Activated CD4-positive, alpha-beta T cell treated with anti-CD3 and anti-CD28 coated beads, Interleukin-2, Interleukin-4, amounts not matched to agents 100 ng/mL and 50 ng/mL, durations not matched to agents 16 hours and 8 hours (primary cell): ENCODE results near the gene CASKIN1.

Source experiments
- DNase-seq: peaks from one replicate; pipeline ENCODE4 v3.0.0-alpha.2; 2020; ENCODE audit warnings: low spot score

CASKIN1 gene

GRCh38 chr16:2156849-2157224, 39.6 kb downstream of the CASKIN1 start:
- DNase-seq, result no peak

GRCh38 chr16:2155977-2156848, 40.2 kb downstream of the CASKIN1 start:
- no peak for DNase-seq

DNA sequence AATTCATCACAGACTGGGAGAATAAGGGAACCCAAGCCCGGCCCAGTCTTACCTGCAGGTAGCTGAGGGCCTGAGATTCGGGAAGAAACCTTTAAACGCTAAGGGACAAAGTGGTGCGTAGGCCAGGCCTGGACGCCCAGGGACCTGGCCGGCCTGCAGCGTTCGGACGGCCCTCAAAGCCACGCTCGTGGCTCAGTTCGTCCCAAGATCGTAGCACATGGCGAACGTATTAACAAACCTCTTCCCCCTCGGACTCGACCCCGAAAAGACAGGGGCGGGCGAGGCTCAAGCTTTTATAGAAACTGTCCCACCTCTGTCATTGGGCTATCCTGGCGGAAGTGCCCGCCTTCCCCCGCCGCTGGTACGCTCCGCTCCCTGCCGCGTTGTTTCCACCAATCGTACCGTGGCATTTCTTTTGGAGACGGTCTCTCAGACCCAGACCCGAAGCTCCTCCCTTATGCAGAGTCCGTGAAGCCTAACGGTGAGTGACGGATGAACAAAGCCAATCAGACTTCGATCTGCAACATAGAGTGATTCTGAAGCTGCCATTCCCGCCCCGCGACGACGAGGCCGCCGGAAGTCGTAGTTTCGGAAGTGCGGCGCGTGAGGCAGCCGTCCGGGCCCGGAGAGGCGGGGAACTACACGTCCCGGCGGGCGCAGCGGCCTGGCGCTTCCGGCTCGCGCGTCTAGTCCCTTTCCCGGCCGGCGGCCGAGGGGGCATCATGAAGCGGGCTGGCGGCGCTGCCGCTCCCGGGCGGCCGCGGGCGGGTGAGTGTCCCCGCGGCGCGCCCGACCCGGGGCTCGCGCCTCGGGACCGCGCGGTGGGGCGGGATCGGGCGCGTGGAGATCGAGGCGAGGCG, 41.1 kb downstream of the CASKIN1 start, which contains the start of gene TRAF7:
Gene TRAF7 (plus strand): TSS at position 692 of the 860 bp plus-strand sequence. CDS start 8,139 bp downstream, outside the sequence.
- peak; percentile 100 for DNase-seq

- DNase-seq, result peak; percentile 21
Measured at GRCh38 chr16:2154533-2155090, 41.8 kb downstream of the CASKIN1 start.

DNA sequence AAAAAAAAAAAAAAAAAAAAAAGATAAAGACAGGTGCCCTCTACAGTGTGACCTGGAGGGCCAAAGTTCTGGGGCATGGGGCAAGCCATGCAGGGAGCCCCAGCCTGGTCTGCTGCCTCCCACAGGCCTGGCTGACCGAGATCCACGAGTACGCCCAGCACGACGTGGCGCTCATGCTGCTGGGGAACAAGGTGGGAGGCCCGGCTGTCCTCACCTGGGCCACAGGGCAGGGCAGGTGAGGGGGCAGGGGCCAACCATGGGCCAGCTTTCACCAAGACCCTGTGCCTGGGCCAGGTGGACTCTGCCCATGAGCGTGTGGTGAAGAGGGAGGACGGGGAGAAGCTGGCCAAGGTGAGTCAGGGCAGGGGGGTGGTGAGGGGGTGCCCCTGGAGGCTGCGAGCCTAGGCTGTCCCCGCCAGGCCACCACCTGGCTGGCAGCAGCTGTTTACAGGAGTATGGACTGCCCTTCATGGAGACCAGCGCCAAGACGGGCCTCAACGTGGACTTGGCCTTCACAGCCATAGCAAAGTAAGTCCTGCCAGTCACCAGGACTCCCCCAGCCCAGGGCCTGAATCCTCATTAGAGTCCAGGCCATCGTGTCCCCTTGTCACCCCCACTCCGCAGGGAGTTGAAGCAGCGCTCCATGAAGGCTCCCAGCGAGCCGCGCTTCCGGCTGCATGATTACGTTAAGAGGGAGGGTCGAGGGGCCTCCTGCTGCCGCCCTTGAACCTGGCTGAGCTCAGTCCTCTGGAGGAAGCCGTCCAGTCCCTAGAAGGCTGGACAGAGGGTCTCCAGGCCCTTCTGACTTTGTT, 43.5 kb downstream of the CASKIN1 start:
- DNase-seq, result peak; percentile 36

DNA sequence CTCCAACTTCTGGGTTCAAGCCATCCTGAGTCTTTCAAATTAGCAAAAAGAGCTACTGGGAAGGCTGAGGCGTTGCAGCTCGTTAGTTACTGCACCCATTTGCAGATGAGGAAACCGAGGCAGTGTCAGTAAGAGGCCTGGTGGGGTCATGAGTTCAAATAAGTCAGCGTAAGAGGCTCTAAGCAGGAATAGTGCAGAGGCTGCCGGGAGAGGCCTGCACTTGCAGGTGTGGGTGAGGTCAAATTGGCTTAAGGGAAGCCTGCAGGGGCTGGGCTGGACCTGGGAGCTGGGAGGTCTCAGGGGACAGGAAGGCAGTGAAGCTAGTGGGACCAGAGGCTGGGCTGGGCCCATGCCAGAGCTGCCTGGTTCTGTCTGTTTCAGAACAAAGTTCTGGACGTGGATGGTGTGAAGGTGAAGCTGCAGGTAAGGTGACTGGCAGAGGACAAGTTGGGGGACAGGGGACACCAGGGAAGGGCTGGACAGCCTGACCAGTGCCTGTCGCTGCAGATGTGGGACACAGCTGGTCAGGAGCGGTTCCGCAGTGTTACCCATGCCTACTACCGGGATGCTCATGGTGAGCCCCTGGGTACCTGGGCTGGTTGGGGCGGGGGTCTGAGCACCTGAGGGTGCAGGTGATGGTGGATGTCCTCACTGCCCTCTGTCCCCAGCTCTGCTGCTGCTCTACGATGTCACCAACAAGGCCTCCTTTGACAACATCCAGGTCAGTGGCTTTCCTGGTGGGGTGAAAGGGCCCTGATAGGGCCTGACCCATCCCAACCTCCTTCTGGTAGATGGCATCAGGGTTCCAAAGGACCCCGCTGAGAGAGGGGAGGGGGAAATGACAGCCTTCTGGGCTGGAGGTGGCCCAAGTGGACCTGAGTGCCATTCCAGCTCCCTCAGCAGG, 45.0 kb downstream of the CASKIN1 start:
- peak; percentile 35 for DNase-seq

DNA sequence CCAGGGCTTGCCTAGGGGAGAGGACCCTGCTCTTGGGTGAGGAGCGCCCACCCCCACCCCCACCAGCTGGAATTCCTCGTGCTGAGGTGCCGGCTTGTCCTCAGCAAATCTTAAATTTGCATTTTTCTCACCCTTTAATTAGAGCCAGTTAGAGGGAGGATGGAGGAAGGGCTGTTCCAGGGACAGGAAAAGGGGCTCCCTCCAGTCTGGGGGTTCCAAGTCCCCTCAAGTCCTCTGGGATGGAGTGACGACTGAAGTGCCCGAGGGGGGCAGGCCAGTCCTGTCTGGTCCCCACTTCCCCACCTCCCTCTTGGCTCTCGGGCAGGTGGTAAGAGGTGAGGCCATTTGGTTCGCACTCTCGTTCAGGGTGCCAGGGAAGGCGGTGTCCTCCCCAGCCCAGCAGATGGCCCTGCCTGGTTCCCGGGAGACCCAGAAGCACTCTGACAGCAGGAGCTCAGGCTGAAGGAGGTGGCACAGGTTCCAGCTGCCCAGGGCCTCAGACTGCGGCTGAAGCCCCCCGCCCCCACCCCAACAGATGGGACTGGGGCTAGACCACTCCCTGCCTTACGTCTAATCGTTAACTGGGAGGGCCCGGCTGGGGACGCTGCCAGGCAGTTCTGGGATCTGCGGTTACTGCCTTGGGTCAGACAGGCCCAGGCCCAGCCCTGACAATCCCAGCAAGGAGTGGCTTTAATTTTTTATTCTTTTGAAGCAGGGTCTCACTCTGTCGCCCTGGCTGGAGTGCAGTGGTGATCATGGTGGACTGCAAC, 45.8 kb downstream of the CASKIN1 start:
- DNase-seq, result peak; percentile 58

GRCh38 chr16:2149630-2150417, 46.6 kb downstream of the CASKIN1 start:
- peak; percentile 46 for DNase-seq

GRCh38 chr16:2148714-2149629, 47.4 kb downstream of the CASKIN1 start:
- peak; percentile 34 for DNase-seq

- peak; percentile 33 for DNase-seq
Measured at GRCh38 chr16:2147981-2148671, 48.3 kb downstream of the CASKIN1 start, which contains the start of gene RAB26. Gene RAB26 (plus strand): TSS chr16:2148625. CDS start chr16:2148784, 159 bp downstream.

DNA sequence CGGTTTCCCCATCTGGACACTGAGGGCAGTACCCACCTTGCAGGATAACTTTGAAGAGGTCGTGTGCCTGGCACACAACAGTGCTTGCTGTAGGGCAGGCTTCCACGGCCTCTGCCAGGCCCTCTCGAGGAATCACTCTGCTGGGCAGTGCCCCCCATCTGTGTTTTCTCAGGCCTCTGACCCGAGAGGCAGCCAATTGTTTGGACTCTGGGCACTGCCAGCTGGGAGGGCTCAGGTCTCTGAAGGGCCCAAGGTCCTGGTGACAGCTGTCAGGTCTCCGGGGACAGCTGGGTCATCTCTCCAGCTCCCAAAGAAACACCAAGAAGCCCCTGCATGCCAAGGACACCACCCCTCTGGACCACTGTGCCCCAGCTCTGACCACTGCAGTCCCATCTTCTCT, 49.0 kb downstream of the CASKIN1 start:
- DNase-seq, result no peak

GRCh38 chr16:2145843-2146242, 50.6 kb downstream of the CASKIN1 start:
- no peak for DNase-seq

DNA sequence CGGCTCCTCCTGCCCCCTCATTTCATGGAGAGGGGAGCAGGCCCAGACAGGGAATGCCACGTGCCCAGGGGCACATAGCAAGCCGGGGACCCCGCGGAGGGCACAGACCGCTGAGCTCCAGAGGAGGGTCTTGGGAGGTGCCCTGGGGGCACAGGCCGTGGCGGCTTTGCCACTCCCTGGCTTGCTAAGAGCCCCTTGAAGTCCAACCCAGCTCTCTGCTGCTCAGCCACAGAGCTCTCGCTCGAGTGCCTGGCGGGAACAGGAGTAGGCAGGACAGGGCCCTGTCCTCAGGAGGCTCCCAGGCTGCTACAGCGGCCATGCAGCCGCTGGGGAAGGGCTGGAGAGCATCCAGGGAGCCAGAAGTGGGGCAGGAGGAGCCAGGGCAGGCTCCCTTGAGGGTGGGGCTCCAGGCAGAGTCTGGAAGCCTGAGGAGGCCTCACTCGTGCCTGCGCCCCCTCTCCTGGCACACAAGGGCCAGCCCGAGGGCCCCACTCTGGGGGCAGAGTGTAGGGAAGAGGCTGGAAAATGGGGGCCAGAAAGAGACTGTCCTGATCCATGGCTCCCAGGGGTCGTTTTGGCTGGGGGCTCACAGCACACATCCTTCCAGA, 52.4 kb downstream of the CASKIN1 start:
- no peak for DNase-seq

DNA sequence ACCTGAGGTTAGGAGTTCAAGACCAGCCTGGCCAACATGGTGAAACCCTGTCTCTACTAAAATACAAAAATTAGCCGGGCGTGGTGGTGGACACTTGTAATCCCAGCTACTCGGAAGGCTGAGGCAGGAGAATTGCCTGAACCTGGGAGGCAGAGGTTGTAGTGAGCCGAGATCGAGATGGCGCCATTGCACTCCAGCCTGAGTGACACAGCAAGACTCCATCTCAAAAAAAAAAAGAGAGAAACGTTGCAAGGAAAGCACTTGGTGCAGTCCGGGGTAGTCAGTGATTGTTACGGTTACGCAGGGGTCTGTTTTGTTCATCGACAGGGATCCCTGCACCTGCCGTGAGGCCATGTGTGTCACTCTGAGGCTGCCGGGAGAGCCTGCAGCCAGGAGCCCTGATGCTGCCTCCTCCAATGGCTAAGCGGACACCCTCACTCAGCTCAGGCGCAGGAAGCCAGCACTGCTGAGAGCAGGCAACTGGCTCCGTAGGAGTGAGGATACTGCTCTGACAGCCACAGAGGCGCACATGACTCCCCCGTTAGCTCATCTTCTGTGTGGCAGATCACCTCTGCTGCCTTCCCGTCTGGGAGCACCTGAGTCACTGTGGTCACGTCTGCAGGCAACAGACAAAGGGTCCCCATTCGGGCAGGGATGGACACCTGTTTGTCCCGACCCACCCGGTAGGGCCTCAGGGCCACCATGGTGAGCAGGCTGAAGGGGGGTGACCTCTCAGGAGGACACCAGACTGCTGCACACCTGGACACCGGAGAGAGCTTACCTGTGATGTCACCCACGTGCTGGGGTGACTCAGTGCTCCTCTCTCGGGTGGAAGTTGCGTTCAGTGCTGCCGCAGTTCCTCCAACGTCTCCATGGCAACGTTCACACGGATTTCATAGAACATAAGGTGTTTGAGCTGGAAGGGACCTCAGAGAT, 53.2 kb downstream of the CASKIN1 start:
- no peak for DNase-seq

- peak; percentile 98 for DNase-seq
Measured at GRCh38 chr16:2135770-2136490, 60.5 kb downstream of the CASKIN1 start, which contains the start of gene PKD1. Gene PKD1 (minus strand): TSS chr16:2135898. CDS start chr16:2135689, 209 bp downstream.
